Dedifferentiated amniotic fluid mesenchymal stem cell (primary cell): ENCODE measurements around the gene DCAKD.

ENCODE experiments used
- DNase-seq: peaks from one replicate; pipeline ENCODE4 v3.0.0-alpha.2; 2016; ENCODE audit errors: extremely low spot score

Gene DCAKD

GRCh38 chr17:45004388-45004787 lies 47.0 kb downstream of the DCAKD start:
- DNase-seq: no peak

GRCh38 chr17:45003877-45004276 lies 47.6 kb downstream of the DCAKD start:
- no peak for DNase-seq

- DNase-seq: no peak
Observed at GRCh38 chr17:45001310-45001709, 50.1 kb downstream of the DCAKD start.

- no peak for DNase-seq
Observed at GRCh38 chr17:44999433-44999832, 52.0 kb downstream of the DCAKD start.

- no peak for DNase-seq
Observed at GRCh38 chr17:44998646-44999045, 52.8 kb downstream of the DCAKD start.

- no peak for DNase-seq
Observed at GRCh38 chr17:44997733-44998520, 53.5 kb downstream of the DCAKD start.

- no peak for DNase-seq
Observed at GRCh38 chr17:44996304-44996703, 55.1 kb downstream of the DCAKD start.

GRCh38 chr17:44995436-44996001 lies 55.9 kb downstream of the DCAKD start:
- no peak for DNase-seq

GRCh38 chr17:44992242-44992939 lies 59.0 kb downstream of the DCAKD start:
- DNase-seq: no peak

GRCh38 chr17:44990994-44991393 lies 60.4 kb downstream of the DCAKD start:
- no peak for DNase-seq

- DNase-seq: no peak
Observed at GRCh38 chr17:44989552-44990138, 61.8 kb downstream of the DCAKD start.

GRCh38 chr17:44988044-44988942 lies 63.1 kb downstream of the DCAKD start:
- DNase-seq: no peak

GRCh38 chr17:44983563-44983962 lies 67.9 kb downstream of the DCAKD start:
- no peak for DNase-seq

GRCh38 chr17:44982113-44982702 lies 69.2 kb downstream of the DCAKD start:
- no peak for DNase-seq

- DNase-seq: no peak
Observed at GRCh38 chr17:44981221-44981968, 70.0 kb downstream of the DCAKD start.

- no peak for DNase-seq
Observed at GRCh38 chr17:44979426-44979995, 71.9 kb downstream of the DCAKD start.

GRCh38 chr17:44978807-44979206 lies 72.6 kb downstream of the DCAKD start:
- DNase-seq: no peak

- no peak for DNase-seq
Observed at GRCh38 chr17:44977814-44978550, 73.5 kb downstream of the DCAKD start.

- no peak for DNase-seq
Observed at GRCh38 chr17:44977065-44977464, 74.4 kb downstream of the DCAKD start.
